ENCODE results near the gene FLRT3. TPM values are rescaled to one million over a fixed set of nuclear protein-coding genes. Genes with fewer than 3 reads are reported as not detected.

Gene FLRT3
- total RNA-seq, 6 experiments from 2014 or later, result not detected

DNA sequence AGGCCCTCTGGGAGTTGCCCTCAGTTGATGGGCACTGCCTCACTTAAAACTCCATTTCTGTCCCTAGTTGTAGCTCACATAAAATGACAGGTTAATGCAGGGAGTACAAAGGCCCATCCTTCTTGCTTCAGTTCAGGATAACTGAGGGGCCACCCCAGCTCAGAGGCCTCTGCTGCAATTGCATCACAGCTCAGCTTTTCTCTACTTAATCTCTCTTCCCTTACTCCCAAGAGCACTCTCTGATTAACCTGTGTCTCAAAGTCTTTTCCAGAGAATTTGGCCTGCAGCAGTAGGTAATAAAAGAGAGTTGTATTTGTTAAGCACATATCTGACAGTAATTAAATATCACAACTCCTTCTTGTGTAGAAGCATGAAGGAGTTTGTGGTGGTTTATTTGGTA lies 40.9 kb upstream of the FLRT3 start:
- Mint-ChIP-seq H3K36me3 (ENCODE audit: low read depth) (no peaks in the 10 kb centered on the region), H3K9me3 (peaks cover 44% of the 10 kb centered on the region)

DNA sequence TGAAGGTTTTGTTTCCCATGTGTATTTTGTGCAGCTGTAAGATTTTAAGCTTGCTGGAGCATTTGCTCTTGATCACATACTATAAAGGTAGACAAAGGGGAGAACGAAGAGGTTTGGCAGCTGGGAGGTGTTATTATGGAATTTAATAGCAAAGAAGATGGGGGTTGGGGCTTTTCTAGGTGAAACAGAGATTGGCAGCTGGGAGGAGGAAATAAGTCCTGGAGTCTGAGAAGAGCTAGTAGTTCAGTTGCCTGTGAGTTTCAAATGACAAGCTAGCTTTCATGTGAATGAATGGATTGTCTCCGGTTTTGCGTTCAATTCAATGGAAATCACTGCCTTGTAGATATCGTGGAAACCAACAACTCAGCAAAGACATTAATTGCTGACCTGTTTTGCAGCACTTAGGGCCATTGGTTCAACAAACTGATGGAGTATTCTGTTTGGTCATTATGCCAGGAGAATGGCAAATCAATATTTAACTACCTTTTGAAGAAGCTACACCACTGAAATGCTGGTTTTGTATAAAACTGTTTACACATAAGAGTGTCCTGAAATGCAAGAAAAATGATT lies 38.1 kb upstream of the FLRT3 start:
- H3K4me1 Mint-ChIP-seq (ENCODE audit: low read depth), result no peaks in the 10 kb centered on the region
- peaks cover 34% of the 10 kb centered on the region for H3K9me3 Mint-ChIP-seq
- no peaks in the 10 kb centered on the region for H3K36me3 Mint-ChIP-seq (ENCODE audit: low read depth)
- TF ChIP-seq, protein P1, sequence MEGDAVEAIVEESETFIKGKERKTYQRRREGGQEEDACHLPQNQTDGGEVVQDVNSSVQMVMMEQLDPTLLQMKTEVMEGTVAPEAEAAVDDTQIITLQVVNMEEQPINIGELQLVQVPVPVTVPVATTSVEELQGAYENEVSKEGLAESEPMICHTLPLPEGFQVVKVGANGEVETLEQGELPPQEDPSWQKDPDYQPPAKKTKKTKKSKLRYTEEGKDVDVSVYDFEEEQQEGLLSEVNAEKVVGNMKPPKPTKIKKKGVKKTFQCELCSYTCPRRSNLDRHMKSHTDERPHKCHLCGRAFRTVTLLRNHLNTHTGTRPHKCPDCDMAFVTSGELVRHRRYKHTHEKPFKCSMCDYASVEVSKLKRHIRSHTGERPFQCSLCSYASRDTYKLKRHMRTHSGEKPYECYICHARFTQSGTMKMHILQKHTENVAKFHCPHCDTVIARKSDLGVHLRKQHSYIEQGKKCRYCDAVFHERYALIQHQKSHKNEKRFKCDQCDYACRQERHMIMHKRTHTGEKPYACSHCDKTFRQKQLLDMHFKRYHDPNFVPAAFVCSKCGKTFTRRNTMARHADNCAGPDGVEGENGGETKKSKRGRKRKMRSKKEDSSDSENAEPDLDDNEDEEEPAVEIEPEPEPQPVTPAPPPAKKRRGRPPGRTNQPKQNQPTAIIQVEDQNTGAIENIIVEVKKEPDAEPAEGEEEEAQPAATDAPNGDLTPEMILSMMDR (IDR thresholded peaks at IDR 0.05), result no peak
- H3K4me3 Mint-ChIP-seq, result no peak overlapping the region
- H3K27ac Mint-ChIP-seq, result no peak overlapping the region
- DNase-seq, result no peak
- H3K27me3 Mint-ChIP-seq (ENCODE audit: insufficient read depth), result no peaks in the 10 kb centered on the region; the same call in 1 of the 2 replicates

More for the DNA sequence above, 40.9 kb upstream of the FLRT3 start:
- Mint-ChIP-seq H3K4me3 (no peak overlapping the region), H3K27ac (no peak overlapping the region), H3K4me1 (ENCODE audit: low read depth) (no peaks in the 10 kb centered on the region), H3K27me3 (ENCODE audit: insufficient read depth) (no peaks in the 10 kb centered on the region; the same call in 1 of the 2 replicates)
- no peak for DNase-seq
- TF ChIP-seq, protein P1 (IDR thresholded peaks at IDR 0.05), result no peak

GRCh38 chr20:14374196-14374595 lies 36.8 kb upstream of the FLRT3 start:
- H3K27ac Mint-ChIP-seq, result no peak overlapping the region
- H3K27me3 Mint-ChIP-seq (ENCODE audit: insufficient read depth), result no peaks in the 10 kb centered on the region; the same call in 1 of the 2 replicates
- H3K9me3 Mint-ChIP-seq, result peaks cover 26% of the 10 kb centered on the region
- TF ChIP-seq, protein P1 (IDR thresholded peaks at IDR 0.05), result no peak
- no peaks in the 10 kb centered on the region for H3K4me1 Mint-ChIP-seq (ENCODE audit: low read depth)
- no peak overlapping the region for H3K4me3 Mint-ChIP-seq
- no peak for DNase-seq
- no peaks in the 10 kb centered on the region for H3K36me3 Mint-ChIP-seq (ENCODE audit: low read depth)

- H3K4me1 Mint-ChIP-seq (ENCODE audit: low read depth), result no peaks in the 10 kb centered on the region
- no peak overlapping the region for H3K4me3 Mint-ChIP-seq
- H3K27ac Mint-ChIP-seq, result no peak overlapping the region
- H3K9me3 Mint-ChIP-seq, result peaks cover 27% of the 10 kb centered on the region
- TF ChIP-seq, protein P1 (IDR thresholded peaks at IDR 0.05), result no peak
- H3K27me3 Mint-ChIP-seq (ENCODE audit: insufficient read depth), result no peaks in the 10 kb centered on the region
- no peak for DNase-seq
- H3K36me3 Mint-ChIP-seq (ENCODE audit: low read depth), result no peaks in the 10 kb centered on the region
These were observed 24.3 kb upstream of the FLRT3 start for GRCh38 chr20:14361509-14362345.

DNA sequence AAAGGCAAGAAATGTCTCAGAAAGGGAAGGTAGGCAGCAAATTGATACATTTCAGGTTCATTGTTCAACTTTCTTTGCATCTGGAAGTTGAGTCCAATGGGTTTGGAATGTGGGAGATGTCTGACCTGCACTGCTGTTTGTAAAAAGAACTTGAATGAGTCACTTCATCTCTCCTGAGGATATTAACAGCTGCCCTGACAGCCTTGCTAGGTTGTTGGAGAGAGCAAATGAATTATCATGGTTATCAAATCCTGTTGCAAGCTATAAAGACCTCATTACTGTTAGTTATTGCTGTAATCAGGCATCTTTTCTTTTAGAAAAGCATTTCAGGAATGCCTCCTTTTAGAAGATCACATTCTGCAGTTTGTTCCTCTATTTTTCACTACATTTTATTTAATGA lies 23.0 kb upstream of the FLRT3 start:
- no peak overlapping the region for H3K27ac Mint-ChIP-seq
- no peak for DNase-seq
- no peak overlapping the region for H3K4me3 Mint-ChIP-seq
- no peaks in the 10 kb centered on the region for H3K4me1 Mint-ChIP-seq (ENCODE audit: low read depth)
- no peaks in the 10 kb centered on the region for H3K36me3 Mint-ChIP-seq (ENCODE audit: low read depth)
- H3K9me3 Mint-ChIP-seq, result peaks cover 27% of the 10 kb centered on the region
- H3K27me3 Mint-ChIP-seq (ENCODE audit: insufficient read depth), result no peaks in the 10 kb centered on the region
- TF ChIP-seq, protein P1 (IDR thresholded peaks at IDR 0.05), result no peak

Data from HFFc6 (cell line).